Right renal pelvis (tissue), 4 donors: ENCODE results near the gene TMEM106A. TPM values are rescaled to one million over a fixed set of nuclear protein-coding genes. Genes with fewer than 3 reads are reported as not detected.
A peak's percentile ranks its signal among the peaks of the same experiment; 100 is the strongest.
"Not testable (repeated sequence)": the region's sequence is repeated elsewhere in the genome, so short reads cannot be mapped to it uniquely, and the experiment has no call there.

Source experiments
- DNase-seq, 4 donors: peaks; one replicate each; pipeline ENCODE4 v3.0.0-alpha.2; 2013; ENCODE audit warnings: low read depth in 4 of 4, low spot score in 3 of 4, missing footprints in 1 of 4
- polyA plus RNA-seq, 4 donors: library from polyadenylated mRNA; unstranded; fragments of 120-200 nt; gene quantifications; one replicate each; pipeline ENCODE4 v1.2.1, GENCODE V29; 2013; ENCODE audit not compliant: insufficient read length in 4 of 4

The TMEM106A gene
- polyA plus RNA-seq, 4 donors, result 13.6 to 20.1 (median 14.1) TPM

- no peak for DNase-seq
These were observed 1.9 kb downstream of the TMEM106A start for GRCh38 chr17:43213545-43213944.

- DNase-seq, result no peak
These were observed 3.7 kb downstream of the TMEM106A start for GRCh38 chr17:43215341-43215740.

- DNase-seq, result no peak
These were observed 4.7 kb downstream of the TMEM106A start for GRCh38 chr17:43216369-43216761.

GRCh38 chr17:43216762-43217613 is 5.3 kb downstream of the TMEM106A start:
- DNase-seq, result peak in 1 of 4 donors; percentile 14

GRCh38 chr17:43217614-43218087 is 6.0 kb downstream of the TMEM106A start:
- DNase-seq, result no peak

DNA sequence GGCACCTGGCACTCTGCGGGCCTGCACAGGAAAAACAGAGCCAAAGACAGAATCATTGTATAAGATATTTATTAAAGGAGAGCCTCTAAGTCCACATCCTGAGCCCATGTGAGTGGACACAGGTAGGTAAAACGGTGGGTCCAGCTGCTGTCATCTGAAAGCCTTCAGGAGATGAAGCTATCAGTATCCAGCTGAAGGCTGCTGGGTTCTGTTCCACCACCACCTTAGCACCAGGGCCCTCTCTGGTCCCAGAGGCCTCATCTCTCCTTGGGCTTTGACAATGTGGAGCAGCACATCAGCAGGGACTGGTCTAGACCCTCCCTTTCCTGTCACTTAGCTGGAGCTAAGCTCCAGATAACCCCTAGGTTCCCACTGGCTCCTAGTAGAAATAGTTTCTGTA is 7.3 kb downstream of the TMEM106A start:
- DNase-seq, result no peak

GRCh38 chr17:43219746-43220380 is 8.2 kb downstream of the TMEM106A start:
- no peak for DNase-seq

DNA sequence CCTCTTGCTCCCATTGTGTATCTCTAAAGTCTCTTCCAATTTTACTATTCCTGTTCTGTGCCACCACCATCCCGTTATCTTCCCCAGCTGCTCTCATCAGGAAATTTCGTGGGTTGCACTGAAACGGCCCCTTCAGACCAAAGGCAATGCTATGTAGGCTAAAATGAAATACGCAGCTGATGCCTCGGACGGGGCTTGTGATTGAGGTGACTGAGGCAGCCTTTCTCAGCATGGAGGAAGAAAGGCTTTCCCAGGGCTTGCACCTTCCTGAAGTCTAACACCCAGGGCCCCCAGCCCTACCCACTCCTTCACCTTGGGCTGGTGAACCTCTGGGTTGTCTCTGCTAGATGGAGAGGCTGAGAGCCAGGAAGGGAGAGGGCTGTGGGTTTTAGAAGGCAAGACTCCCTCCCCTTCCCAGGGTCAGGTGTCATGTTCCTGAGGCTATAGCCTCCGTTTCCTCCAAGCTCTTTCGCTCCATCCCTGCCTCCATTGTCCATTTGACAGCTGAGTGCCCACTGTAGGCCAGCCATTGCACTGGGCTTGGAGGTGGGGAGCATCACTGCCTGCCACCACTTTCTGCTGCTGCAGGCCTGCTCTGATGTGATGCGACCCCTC is 8.9 kb downstream of the TMEM106A start:
- DNase-seq, result no peak

DNA sequence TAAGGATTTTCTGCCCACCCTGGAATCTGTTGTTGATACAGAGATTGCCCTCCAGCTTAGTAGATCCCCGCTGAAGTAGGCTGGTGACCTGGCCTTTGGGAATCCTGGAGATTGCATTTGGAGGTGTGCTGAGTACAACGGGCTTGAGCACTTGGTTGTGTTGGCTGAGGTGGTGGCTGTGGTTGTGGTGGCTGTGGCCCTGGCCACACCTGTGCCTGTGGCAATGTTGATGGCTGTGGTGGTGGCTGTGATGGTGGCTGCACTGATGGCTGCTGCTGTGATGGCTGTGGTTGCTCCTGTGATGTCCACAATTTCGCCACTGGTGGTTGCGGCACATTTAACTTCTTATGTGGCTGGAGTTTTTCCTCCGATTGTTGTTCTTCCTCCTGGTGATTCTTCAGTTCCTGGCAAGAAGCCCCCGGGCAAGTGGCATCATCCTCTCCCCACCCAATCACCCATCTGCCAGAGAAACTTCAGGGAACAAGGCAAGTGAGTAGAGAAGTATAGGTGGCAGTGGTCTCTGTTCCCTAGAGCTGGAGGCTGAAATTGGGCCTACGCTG is 12.6 kb downstream of the TMEM106A start:
- DNase-seq, result no peak

GRCh38 chr17:43226393-43226792 is 14.7 kb downstream of the TMEM106A start:
- no peak for DNase-seq

DNA sequence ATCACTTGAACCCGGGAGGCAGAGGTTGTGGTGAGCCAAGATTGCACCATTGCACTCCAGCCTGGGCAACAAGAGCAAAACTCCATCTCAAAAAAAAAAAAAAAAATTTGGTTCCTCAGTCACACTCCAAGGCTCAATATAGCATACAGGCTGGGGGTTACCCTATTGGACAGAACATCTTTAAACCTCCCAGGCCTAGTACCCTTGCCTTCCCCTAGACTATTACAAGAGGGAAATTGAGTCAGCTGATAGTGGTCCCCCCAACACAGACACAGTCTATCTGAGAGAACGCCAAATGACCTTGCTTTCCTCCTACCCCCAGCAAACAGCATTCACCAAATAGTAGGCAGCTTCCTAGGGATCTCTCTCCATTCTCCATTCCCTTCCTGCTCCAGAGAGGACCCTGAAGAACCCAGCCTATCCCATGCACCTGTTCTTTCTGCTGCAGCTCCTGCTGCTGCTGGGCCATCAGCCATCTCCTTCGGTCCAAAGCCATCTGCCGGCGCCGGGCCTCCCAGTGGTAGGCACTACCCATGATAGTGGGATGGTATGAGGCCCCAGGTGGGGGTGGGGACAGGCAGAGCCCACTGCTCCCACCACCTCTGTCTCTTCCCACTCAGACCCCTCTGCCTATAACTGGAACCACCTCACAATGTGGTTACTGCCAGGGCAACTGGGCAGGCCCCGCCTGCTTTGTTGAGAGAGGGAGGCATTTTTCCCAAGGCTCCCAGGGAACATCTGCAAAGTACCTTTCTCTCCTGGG is 16.5 kb downstream of the TMEM106A start, which contains the start of gene CCDC200:
TSS of gene CCDC200 (minus strand) at position 604 of the 763 bp plus-strand sequence. CDS start at position 535, 69 bp downstream.
- not testable (repeated sequence) for DNase-seq

DNA sequence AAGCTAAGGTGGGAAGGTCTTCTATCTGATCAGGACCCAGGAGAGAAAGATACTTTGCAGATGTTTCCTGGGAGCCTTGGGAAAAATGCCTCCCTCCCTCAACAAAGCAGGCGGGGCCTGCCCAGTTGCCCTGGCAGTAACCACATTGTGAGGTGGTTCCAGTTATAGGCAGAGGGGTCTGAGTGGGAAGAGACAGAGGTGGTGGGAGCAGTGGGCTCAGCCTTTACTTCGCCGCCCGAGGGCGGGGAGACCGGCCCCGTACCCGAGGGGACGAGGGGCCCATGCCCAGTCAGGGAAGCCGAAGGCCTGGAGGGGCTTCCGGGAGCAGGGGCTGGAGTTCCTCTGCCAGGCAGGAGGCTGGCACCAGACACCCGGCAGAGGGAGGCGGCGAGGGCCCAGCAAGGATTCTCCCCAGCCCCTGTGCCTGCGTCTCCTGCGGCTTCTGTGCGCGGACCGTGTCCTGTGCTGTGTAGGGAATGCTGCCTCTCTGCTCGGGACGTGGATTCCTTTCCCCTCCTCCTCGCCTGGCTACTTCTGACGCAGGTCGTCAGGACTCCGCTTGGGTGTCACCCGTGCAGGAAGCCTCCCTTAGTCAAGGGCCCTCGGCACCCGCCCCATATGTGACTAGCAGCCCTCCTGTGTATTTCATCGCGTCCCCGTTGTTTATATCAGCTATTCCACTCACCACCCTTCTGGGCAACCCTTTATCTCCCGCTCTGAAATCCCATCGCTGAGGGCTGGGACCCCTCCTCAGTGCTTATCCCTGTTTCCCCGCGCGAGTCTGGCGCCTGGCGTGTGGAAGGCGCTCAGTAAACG is 19.7 kb downstream of the TMEM106A start:
- not testable (repeated sequence) for DNase-seq

- not testable (repeated sequence) for DNase-seq
These were observed 20.5 kb downstream of the TMEM106A start for GRCh38 chr17:43232021-43232699.

GRCh38 chr17:43233263-43233662 is 21.6 kb downstream of the TMEM106A start:
- DNase-seq, result not testable (repeated sequence)

DNA sequence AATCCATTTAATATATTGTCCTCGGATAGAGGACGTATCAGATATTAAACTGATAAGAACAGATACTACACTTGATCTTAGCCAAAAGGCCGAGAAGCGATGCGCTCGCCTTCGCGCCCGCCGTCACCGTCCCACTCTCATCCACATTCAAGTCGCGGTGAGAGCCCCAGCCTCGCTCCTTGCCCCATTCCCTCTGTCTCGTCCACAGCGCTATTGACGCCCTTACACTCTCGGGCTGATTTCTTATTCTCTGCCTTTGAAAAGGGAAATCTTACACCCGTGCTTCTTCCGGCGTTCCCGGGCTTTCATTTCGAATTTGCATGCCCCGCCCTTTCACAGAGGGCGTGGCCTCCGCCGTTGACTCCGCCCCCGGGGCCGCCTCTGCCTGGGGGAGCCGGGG is 22.2 kb downstream of the TMEM106A start, which contains the start of gene RNU2-1:
TSS of gene RNU2-1 (minus strand) at position 101 of the 400 bp plus-strand sequence.
- not testable (repeated sequence) for DNase-seq

DNA sequence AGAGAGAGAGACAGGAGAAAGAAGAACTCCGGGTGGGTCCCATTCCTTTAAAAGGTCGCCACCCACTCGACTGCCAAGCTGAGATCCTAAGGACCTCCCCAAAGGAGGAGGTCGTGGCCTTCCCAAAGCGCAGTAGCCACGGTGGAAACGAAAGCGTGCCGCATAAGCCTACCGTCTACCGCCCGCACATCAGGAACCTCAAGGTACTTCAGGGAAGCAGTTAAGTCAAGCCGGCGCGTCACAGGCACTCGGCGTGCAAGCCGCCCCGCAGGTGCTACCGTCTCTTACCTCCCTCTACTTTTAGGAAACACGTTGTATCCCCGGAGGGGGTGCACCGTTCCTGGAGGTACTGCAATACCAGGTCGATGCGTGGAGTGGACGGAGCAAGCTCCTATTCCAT is 27.9 kb downstream of the TMEM106A start:
- not testable (repeated sequence) for DNase-seq

- not testable (repeated sequence) for DNase-seq
These were observed 29.1 kb downstream of the TMEM106A start for GRCh38 chr17:43240596-43241352.

DNA sequence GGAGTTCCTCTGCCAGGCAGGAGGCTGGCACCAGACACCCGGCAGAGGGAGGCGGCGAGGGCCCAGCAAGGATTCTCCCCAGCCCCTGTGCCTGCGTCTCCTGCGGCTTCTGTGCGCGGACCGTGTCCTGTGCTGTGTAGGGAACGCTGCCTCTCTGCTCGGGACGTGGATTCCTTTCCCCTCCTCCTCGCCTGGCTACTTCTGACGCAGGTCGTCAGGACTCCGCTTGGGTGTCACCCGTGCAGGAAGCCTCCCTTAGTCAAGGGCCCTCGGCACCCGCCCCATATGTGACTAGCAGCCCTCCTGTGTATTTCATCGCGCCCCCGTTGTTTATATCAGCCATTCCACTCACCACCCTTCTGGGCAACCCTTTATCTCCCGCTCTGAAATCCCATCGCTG is 34.8 kb downstream of the TMEM106A start:
- DNase-seq, result not testable (repeated sequence)
